Loucy (cell line): ENCODE measurements around the gene KRT8.

ENCODE experiments used
- EZH2phosphoT487 ChIP-seq: fragments of 200-600 bp; IDR thresholded peaks from 2 replicates; pipeline ENCODE4 v1.6.1; 2018; ENCODE audit warnings: antibody characterized with exemption, mild to moderate bottlenecking, moderate library complexity, borderline replicate concordance
- TF ChIP-seq, protein P1 (sequence below): fragments of 200-600 bp; sonication (generic); conservative IDR thresholded peaks from 2 replicates; pipeline ENCODE4 v1.5.1; 2014; ENCODE audit warnings: mild to moderate bottlenecking, antibody characterized with exemption, low read length

DNA sequence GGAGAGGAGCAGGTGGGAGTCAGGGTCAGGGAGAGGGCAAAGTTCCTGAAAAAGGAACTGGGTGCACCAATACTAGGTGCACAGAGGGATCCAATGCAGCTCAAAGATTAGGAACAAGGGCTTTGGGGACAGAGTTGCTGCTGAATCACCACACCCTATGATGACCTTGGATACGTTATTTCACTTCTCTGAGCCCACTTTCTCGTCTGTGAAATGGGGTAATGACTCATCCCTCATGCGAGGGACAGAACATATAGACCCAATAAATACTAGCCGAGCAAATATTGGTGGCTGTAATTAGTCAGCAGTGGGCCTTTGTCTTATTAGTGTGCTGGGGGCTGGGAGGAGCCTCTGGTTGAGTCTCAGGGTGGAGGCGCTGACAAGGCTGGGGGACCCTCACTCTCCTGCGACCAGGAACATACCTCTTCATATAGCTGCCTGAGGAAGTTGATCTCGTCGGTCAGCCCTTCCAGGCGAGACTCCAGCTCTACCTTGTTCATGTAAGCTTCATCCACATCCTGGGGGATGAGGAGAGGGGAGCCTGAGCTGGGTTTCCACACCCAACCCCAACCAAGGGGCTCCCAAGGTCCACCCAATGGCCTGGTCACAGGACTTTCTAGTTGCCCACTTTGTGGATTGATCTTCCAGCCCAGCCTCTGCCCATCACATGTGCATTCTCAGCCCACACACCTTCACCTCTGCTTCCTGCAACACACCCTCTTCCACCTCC lies 4.5 kb downstream of the KRT8 start:
- TF ChIP-seq, protein P1, sequence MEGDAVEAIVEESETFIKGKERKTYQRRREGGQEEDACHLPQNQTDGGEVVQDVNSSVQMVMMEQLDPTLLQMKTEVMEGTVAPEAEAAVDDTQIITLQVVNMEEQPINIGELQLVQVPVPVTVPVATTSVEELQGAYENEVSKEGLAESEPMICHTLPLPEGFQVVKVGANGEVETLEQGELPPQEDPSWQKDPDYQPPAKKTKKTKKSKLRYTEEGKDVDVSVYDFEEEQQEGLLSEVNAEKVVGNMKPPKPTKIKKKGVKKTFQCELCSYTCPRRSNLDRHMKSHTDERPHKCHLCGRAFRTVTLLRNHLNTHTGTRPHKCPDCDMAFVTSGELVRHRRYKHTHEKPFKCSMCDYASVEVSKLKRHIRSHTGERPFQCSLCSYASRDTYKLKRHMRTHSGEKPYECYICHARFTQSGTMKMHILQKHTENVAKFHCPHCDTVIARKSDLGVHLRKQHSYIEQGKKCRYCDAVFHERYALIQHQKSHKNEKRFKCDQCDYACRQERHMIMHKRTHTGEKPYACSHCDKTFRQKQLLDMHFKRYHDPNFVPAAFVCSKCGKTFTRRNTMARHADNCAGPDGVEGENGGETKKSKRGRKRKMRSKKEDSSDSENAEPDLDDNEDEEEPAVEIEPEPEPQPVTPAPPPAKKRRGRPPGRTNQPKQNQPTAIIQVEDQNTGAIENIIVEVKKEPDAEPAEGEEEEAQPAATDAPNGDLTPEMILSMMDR, result no peak
- TF ChIP-seq EZH2phosphoT487, result no peak
